Body of pancreas (tissue), 4 donors: ENCODE results near the gene BOLA3.

Experiments used
- CTCF ChIP-seq, 7 experiments: fragments of 450-650 bp in 4 of 7; fragments of 200-600 bp in 3 of 7; sonication (generic) in 3 of 7; IDR thresholded peaks; one replicate each; pipeline ENCODE4 v1.5.1; 2016 to 2019; ENCODE audit warnings: antibody characterized with exemption in 7 of 7
- POLR2A ChIP-seq, 3 donors: fragments of 450-650 bp; IDR thresholded peaks; one replicate each; pipeline ENCODE4 v1.6.1; 2016; ENCODE audit warnings: antibody characterized with exemption in 3 of 3, mild to moderate bottlenecking in 2 of 3

- no peak for TF ChIP-seq CTCF (IDR thresholded peaks at IDR 0.05)
- no peak for TF ChIP-seq POLR2A (IDR thresholded peaks at IDR 0.05)
Measured at GRCh38 chr2:74111380-74111779, 36.3 kb downstream of the BOLA3 start.
